HL-60 (cell line): Measurements from ENCODE around the gene ACSF3.

Experiments used
- DNase-seq, 2 experiments: peaks; one replicate each; pipeline ENCODE4 v3.0.0-alpha.2; 2010 to 2020; ENCODE audit warnings: low read depth in 1 of 2, low spot score in 1 of 2
- H3K27ac ChIP-seq: fragments of 250-450 bp; sonication (Bioruptor Pico); replicated peaks from 2 replicates; pipeline ENCODE4 v1.5.1; 2020; ENCODE audit warnings: mild to moderate bottlenecking, moderate library complexity
- H3K27me3 ChIP-seq: fragments of 250-450 bp; sonication (Bioruptor Pico); 2 replicates; pipeline ENCODE4 v1.5.1; 2021; ENCODE audit warnings: mild to moderate bottlenecking, moderate library complexity; ENCODE audit not compliant: insufficient read depth, poor library complexity, severe bottlenecking
- H3K4me3 ChIP-seq: replicated peaks from 2 replicates; pipeline ENCODE4 v1.5.1; 2011; ENCODE audit warnings: mild to moderate bottlenecking, control low read depth, low read length; ENCODE audit not compliant: insufficient read depth
- GABPA ChIP-seq: IDR thresholded peaks from 2 replicates; pipeline ENCODE4 v1.6.1; 2012; ENCODE audit warnings: low read depth
- POLR2AphosphoS5 ChIP-seq: IDR thresholded peaks from 2 replicates; pipeline ENCODE4 v1.6.1; 2012; ENCODE audit warnings: low read depth
- SPI1 ChIP-seq: IDR thresholded peaks from 2 replicates; pipeline ENCODE4 v1.6.1; 2012; ENCODE audit warnings: low read depth, mild to moderate bottlenecking, borderline replicate concordance
- TF ChIP-seq, protein P1 (sequence below): IDR thresholded peaks from 2 replicates; pipeline ENCODE4 v1.6.1; 2012; ENCODE audit warnings: low read depth; ENCODE audit not compliant: insufficient replicate concordance
- TF ChIP-seq, protein P2 (sequence below): IDR thresholded peaks from one replicate; pipeline ENCODE4 v1.5.1; 2011; ENCODE audit warnings: low read length, control low read depth, inconsistent platforms; ENCODE audit not compliant: insufficient read depth

ACSF3 gene

GRCh38 chr16:89145406-89146161 is 51.9 kb downstream of the ACSF3 start:
- Histone ChIP-seq H3K27me3 (no peaks in the 10 kb centered on the region), H3K4me3 (no peak overlapping the region), H3K27ac (no peak overlapping the region)
- no peak for TF ChIP-seq GABPA
- TF ChIP-seq, protein P1, sequence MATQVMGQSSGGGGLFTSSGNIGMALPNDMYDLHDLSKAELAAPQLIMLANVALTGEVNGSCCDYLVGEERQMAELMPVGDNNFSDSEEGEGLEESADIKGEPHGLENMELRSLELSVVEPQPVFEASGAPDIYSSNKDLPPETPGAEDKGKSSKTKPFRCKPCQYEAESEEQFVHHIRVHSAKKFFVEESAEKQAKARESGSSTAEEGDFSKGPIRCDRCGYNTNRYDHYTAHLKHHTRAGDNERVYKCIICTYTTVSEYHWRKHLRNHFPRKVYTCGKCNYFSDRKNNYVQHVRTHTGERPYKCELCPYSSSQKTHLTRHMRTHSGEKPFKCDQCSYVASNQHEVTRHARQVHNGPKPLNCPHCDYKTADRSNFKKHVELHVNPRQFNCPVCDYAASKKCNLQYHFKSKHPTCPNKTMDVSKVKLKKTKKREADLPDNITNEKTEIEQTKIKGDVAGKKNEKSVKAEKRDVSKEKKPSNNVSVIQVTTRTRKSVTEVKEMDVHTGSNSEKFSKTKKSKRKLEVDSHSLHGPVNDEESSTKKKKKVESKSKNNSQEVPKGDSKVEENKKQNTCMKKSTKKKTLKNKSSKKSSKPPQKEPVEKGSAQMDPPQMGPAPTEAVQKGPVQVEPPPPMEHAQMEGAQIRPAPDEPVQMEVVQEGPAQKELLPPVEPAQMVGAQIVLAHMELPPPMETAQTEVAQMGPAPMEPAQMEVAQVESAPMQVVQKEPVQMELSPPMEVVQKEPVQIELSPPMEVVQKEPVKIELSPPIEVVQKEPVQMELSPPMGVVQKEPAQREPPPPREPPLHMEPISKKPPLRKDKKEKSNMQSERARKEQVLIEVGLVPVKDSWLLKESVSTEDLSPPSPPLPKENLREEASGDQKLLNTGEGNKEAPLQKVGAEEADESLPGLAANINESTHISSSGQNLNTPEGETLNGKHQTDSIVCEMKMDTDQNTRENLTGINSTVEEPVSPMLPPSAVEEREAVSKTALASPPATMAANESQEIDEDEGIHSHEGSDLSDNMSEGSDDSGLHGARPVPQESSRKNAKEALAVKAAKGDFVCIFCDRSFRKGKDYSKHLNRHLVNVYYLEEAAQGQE = no peak
- TF ChIP-seq, protein P2, sequence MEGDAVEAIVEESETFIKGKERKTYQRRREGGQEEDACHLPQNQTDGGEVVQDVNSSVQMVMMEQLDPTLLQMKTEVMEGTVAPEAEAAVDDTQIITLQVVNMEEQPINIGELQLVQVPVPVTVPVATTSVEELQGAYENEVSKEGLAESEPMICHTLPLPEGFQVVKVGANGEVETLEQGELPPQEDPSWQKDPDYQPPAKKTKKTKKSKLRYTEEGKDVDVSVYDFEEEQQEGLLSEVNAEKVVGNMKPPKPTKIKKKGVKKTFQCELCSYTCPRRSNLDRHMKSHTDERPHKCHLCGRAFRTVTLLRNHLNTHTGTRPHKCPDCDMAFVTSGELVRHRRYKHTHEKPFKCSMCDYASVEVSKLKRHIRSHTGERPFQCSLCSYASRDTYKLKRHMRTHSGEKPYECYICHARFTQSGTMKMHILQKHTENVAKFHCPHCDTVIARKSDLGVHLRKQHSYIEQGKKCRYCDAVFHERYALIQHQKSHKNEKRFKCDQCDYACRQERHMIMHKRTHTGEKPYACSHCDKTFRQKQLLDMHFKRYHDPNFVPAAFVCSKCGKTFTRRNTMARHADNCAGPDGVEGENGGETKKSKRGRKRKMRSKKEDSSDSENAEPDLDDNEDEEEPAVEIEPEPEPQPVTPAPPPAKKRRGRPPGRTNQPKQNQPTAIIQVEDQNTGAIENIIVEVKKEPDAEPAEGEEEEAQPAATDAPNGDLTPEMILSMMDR = no peak
- no peak for TF ChIP-seq POLR2AphosphoS5
- TF ChIP-seq SPI1 = no peak
- no peak for DNase-seq

- no peak for DNase-seq
- no peak overlapping the region for H3K27ac ChIP-seq
- H3K27me3 ChIP-seq = no peaks in the 10 kb centered on the region
- TF ChIP-seq POLR2AphosphoS5 (no peak), GABPA (no peak), SPI1 (no peak)
- TF ChIP-seq, protein P2 = no peak
- TF ChIP-seq, protein P1 = no peak
- no peak overlapping the region for H3K4me3 ChIP-seq
Measured at GRCh38 chr16:89146211-89147005, 52.8 kb downstream of the ACSF3 start.

- no peak overlapping the region for H3K27ac ChIP-seq
- no peak for DNase-seq
- no peaks in the 10 kb centered on the region for H3K27me3 ChIP-seq
- H3K4me3 ChIP-seq = no peak overlapping the region
- TF ChIP-seq, protein P2 = no peak
Measured at GRCh38 chr16:89147085-89147817, 53.6 kb downstream of the ACSF3 start.
